Aorta (tissue), 5 donors: ENCODE results near the gene SHOX. TPM values are rescaled to one million over a fixed set of nuclear protein-coding genes. Genes with fewer than 3 reads are reported as not detected.
"Not testable (repeated sequence)": the region's sequence is repeated elsewhere in the genome, so short reads cannot be mapped to it uniquely, and the experiment has no call there.

ENCODE experiments used
- ATAC-seq: fragments of 200-7000 bp; cut with Tn5 transposase; one replicate; pipeline ENCODE4 v1.9.1; 2022; ENCODE audit warnings: moderate library complexity; ENCODE audit not compliant: low FRiP score
- DNase-seq, 2 donors: peaks; one replicate each; pipeline ENCODE4 v3.0.0-alpha.2; 2020
- H3K27ac ChIP-seq, 2 donors: one replicate each; pipeline ENCODE4 v1.5.1; 2013; ENCODE audit warnings: low read length in 2 of 2, mild to moderate bottlenecking in 2 of 2, moderate library complexity in 2 of 2, control low read depth in 1 of 2, inconsistent platforms in 1 of 2, low read depth in 1 of 2
- H3K27me3 ChIP-seq, 2 donors: one replicate each; pipeline ENCODE4 v1.6.1; 2013; ENCODE audit warnings: control low read depth in 1 of 2, low read length in 1 of 2, mild to moderate bottlenecking in 1 of 2, moderate library complexity in 1 of 2; ENCODE audit not compliant: insufficient read depth in 2 of 2, control insufficient read depth in 1 of 2
- H3K36me3 ChIP-seq, 2 donors: one replicate each; pipeline ENCODE4 v1.6.1; 2013; ENCODE audit warnings: control low read depth in 1 of 2, low read length in 1 of 2, mild to moderate bottlenecking in 1 of 2; ENCODE audit not compliant: insufficient read depth in 2 of 2, control insufficient read depth in 1 of 2
- H3K4me1 ChIP-seq, 2 donors: one replicate each; pipeline ENCODE4 v1.6.1; 2013; ENCODE audit warnings: low read length in 2 of 2, control low read depth in 1 of 2, mild to moderate bottlenecking in 1 of 2, moderate library complexity in 1 of 2; ENCODE audit not compliant: insufficient read depth in 2 of 2, control insufficient read depth in 1 of 2
- H3K4me3 ChIP-seq, 2 donors: one replicate each; pipeline ENCODE4 v1.5.1; 2013; ENCODE audit warnings: low read length in 2 of 2, control low read depth in 1 of 2, mild to moderate bottlenecking in 1 of 2
- H3K9me3 ChIP-seq: one replicate; pipeline ENCODE4 v1.6.1; 2013; ENCODE audit warnings: mild to moderate bottlenecking, low read length; ENCODE audit not compliant: control insufficient read depth
- WGBS, 2 donors: extraction: QIAGEN DNeasy Blood & Tissue Kit; methylation state at CpG; one replicate each; pipeline ENCODE4 v1.1.7; 2013; 5-methylcytosine and 5-hydroxymethylcytosine counted together
- intact Hi-C, 2 donors: fragments of 100-400 bp; cut with DNase I; formaldehyde crosslinking; loops; one replicate each; pipeline versions ENCODE4 v1.14.2 to v1.15.0; 2022
- polyA plus RNA-seq, 2 donors: library from polyadenylated mRNA; stranded (reverse); fragments of 200-250 nt; gene quantifications; one replicate each; pipeline ENCODE4 v1.2.3, GENCODE V29; 2013
- total RNA-seq, 2 donors: library from RNA; stranded (reverse); fragmentation: NEBNext Ultra II Directional; extraction: Animal tissue kit (Norgen Biotek cat#: 25700); gene quantifications; one replicate each; pipeline ENCODE4 v1.2.1, GENCODE V29; 2021
- donor health status: healthy with polysubstance abuse.
- donor health status: Bipolar disorder and iron deficiency.
- donor health status: DM: no; HTN: no; CAD: no.
- donor health status: DM: no; HTN: no; CAD: no.
- donor health status: DM: yes; HTN: yes; CAD: no.

The SHOX gene
- total and polyA plus RNA-seq, 4 donors: 0.13 TPM; not detected in 3

- ATAC-seq: no peak
- Histone ChIP-seq H3K27ac (no peak overlapping the region), H3K27me3 (no peaks in the 10 kb centered on the region), H3K9me3 (no peaks in the 10 kb centered on the region), H3K4me3 (no peak overlapping the region), H3K4me1 (no peaks in the 10 kb centered on the region), H3K36me3 (no peaks in the 10 kb centered on the region)
- 79 to 87% methylated on average over 15 of the region's 15 CpGs for WGBS, 2 donors
- intact Hi-C loops: no loop called here
- DNase-seq: peak in 1 of 2 donors; percentile 17
Observed at GRCh38 chrX:649166-649565, 18.6 kb downstream of the SHOX start.

- peak in 1 of 2 donors; percentile 27 for DNase-seq
- Histone ChIP-seq H3K27me3 (no peaks in the 10 kb centered on the region), H3K4me3 (no peak overlapping the region), H3K9me3 (no peaks in the 10 kb centered on the region), H3K4me1 (no peaks in the 10 kb centered on the region), H3K27ac (no peak overlapping the region), H3K36me3 (no peaks in the 10 kb centered on the region)
- intact Hi-C loops: no loop called here
- no peak for ATAC-seq
- 67 to 72% methylated on average over 15 of the region's 15 CpGs for WGBS, 2 donors
Observed at GRCh38 chrX:650324-650723, 19.7 kb downstream of the SHOX start.

GRCh38 chrX:650811-651210 is 20.2 kb downstream of the SHOX start:
- DNase-seq (no peak), ATAC-seq (no peak)
- Histone ChIP-seq H3K4me3 (no peak overlapping the region), H3K27me3 (no peaks in the 10 kb centered on the region), H3K4me1 (no peaks in the 10 kb centered on the region), H3K36me3 (no peaks in the 10 kb centered on the region), H3K9me3 (no peaks in the 10 kb centered on the region), H3K27ac (no peak overlapping the region)
- intact Hi-C loops: no loop called here
- 39 to 56% methylated on average over 13 of the region's 13 CpGs for WGBS, 2 donors

- intact Hi-C loops, H3K4me1 ChIP-seq, ATAC-seq, H3K4me3 ChIP-seq, H3K36me3 ChIP-seq, H3K27ac ChIP-seq, H3K27me3 ChIP-seq, H3K9me3 ChIP-seq: not testable (repeated sequence)
- peak in 1 of 2 donors; percentile 38 for DNase-seq
- 72 to 74% methylated on average over 25 of the region's 25 CpGs for WGBS, 2 donors
Observed at GRCh38 chrX:651922-652321, 21.3 kb downstream of the SHOX start.

- Histone ChIP-seq H3K27ac (no peak overlapping the region), H3K9me3 (no peaks in the 10 kb centered on the region), H3K4me1 (no peaks in the 10 kb centered on the region), H3K4me3 (no peak overlapping the region), H3K27me3 (no peaks in the 10 kb centered on the region), H3K36me3 (no peaks in the 10 kb centered on the region)
- intact Hi-C loops: no loop called here
- DNase-seq: peak in 1 of 2 donors; percentile 22
- ATAC-seq: no peak
- 11 to 22% methylated on average over 11 of the region's 11 CpGs for WGBS, 2 donors
Observed at GRCh38 chrX:652341-652741, 21.8 kb downstream of the SHOX start.

- ATAC-seq (no peak), DNase-seq (no peak)
- H3K36me3 ChIP-seq: no peaks in the 10 kb centered on the region
- no peaks in the 10 kb centered on the region for H3K4me1 ChIP-seq
- intact Hi-C loops: no loop called here
- H3K27ac ChIP-seq: no peak overlapping the region
- no peaks in the 10 kb centered on the region for H3K27me3 ChIP-seq
- H3K4me3 ChIP-seq: no peak overlapping the region
- no peaks in the 10 kb centered on the region for H3K9me3 ChIP-seq
- WGBS, 2 donors: 44 to 46% methylated on average over 4 of the region's 4 CpGs
Observed at GRCh38 chrX:653306-653705, 22.7 kb downstream of the SHOX start.

- DNase-seq: no peak
- intact Hi-C loops: no loop called here
- H3K27me3 ChIP-seq: no peaks in the 10 kb centered on the region
- H3K27ac ChIP-seq: no peak overlapping the region
- no peak for ATAC-seq
- WGBS, 2 donors: 91% methylated on average over 10 of the region's 10 CpGs
- no peaks in the 10 kb centered on the region for H3K9me3 ChIP-seq
- H3K36me3 ChIP-seq: no peaks in the 10 kb centered on the region
- H3K4me1 ChIP-seq: no peaks in the 10 kb centered on the region
- no peak overlapping the region for H3K4me3 ChIP-seq
Observed at GRCh38 chrX:661154-661553, 30.6 kb downstream of the SHOX start.

- intact Hi-C loops: no loop called here
Observed at GRCh38 chrX:662126-662525, 31.5 kb downstream of the SHOX start.

GRCh38 chrX:663841-664240 is 33.2 kb downstream of the SHOX start:
- peaks cover 4% of the 10 kb centered on the region for H3K9me3 ChIP-seq
- no peak overlapping the region for H3K4me3 ChIP-seq
- ATAC-seq (no peak), DNase-seq (no peak)
- intact Hi-C loops: no loop called here
- WGBS, 2 donors: 91 to 94% methylated on average over 18 of the region's 18 CpGs
- no peak overlapping the region for H3K27ac ChIP-seq
- H3K4me1 ChIP-seq: no peaks in the 10 kb centered on the region
- H3K27me3 ChIP-seq: no peaks in the 10 kb centered on the region
- no peaks in the 10 kb centered on the region for H3K36me3 ChIP-seq

More at GRCh38 chrX:662126-662525, 31.5 kb downstream of the SHOX start:
- WGBS, 2 donors: 47 to 48% methylated on average over 20 of the region's 20 CpGs
- Histone ChIP-seq H3K4me3 (no peak overlapping the region), H3K27me3 (no peaks in the 10 kb centered on the region), H3K4me1 (no peaks in the 10 kb centered on the region), H3K27ac (no peak overlapping the region), H3K9me3 (peaks cover 4% of the 10 kb centered on the region), H3K36me3 (no peaks in the 10 kb centered on the region)
- DNase-seq: no peak
- no peak for ATAC-seq
